NCI-H1930 (cell line): ENCODE data around the gene B4GALT7.
"Not testable (repeated sequence)": the region's sequence is repeated elsewhere in the genome, so short reads cannot be mapped to it uniquely, and the experiment has no call there.

Experiments
- DNase-seq, 2 experiments: peaks; one replicate each; lab custom pipeline; 2025; lab: John Stamatoyannopoulos, UW

B4GALT7 gene

GRCh38 chr5:177599731-177600507 is at the start of gene B4GALT7:
Gene B4GALT7 (plus strand): TSS chr5:177600132. CDS start chr5:177600211, 79 bp downstream.
- DNase-seq, result peak; percentile 27 to 74

- DNase-seq, result no peak
These were observed 47.0 kb upstream of the B4GALT7 start for GRCh38 chr5:177552839-177553455.

- no peak for DNase-seq
These were observed 46.1 kb upstream of the B4GALT7 start for GRCh38 chr5:177553671-177554429.

- peak; percentile 73 to 84 for DNase-seq
These were observed 45.3 kb upstream of the B4GALT7 start, which contains the start of gene FAM193B for GRCh38 chr5:177554474-177555111. Gene FAM193B (minus strand): TSS chr5:177554563. CDS start chr5:177554458, 105 bp downstream.

- DNase-seq, result no peak
These were observed 44.7 kb upstream of the B4GALT7 start for GRCh38 chr5:177555228-177555627.

- no peak for DNase-seq
These were observed 44.3 kb upstream of the B4GALT7 start for GRCh38 chr5:177555665-177556064.

- DNase-seq, result no peak
These were observed 42.8 kb upstream of the B4GALT7 start for GRCh38 chr5:177557041-177557647.

- no peak for DNase-seq
These were observed 42.1 kb upstream of the B4GALT7 start for GRCh38 chr5:177557796-177558195.

GRCh38 chr5:177559446-177559941 is 40.4 kb upstream of the B4GALT7 start:
- not testable (repeated sequence) for DNase-seq

GRCh38 chr5:177565046-177565445 is 34.9 kb upstream of the B4GALT7 start:
- no peak for DNase-seq

GRCh38 chr5:177568326-177568725 is 31.6 kb upstream of the B4GALT7 start:
- no peak for DNase-seq

- DNase-seq, result no peak
These were observed 30.0 kb upstream of the B4GALT7 start for GRCh38 chr5:177569894-177570293.

- no peak for DNase-seq
These were observed 24.4 kb upstream of the B4GALT7 start for GRCh38 chr5:177575488-177575887.

GRCh38 chr5:177576169-177576568 is 23.8 kb upstream of the B4GALT7 start:
- DNase-seq, result no peak

GRCh38 chr5:177578316-177578715 is 21.6 kb upstream of the B4GALT7 start:
- DNase-seq, result no peak

GRCh38 chr5:177588413-177588909 is 11.5 kb upstream of the B4GALT7 start:
- DNase-seq, result peak; percentile 10 to 11

- DNase-seq, result no peak
These were observed 9.5 kb upstream of the B4GALT7 start for GRCh38 chr5:177590406-177590805.

GRCh38 chr5:177591690-177592009 is 8.3 kb upstream of the B4GALT7 start:
- no peak for DNase-seq

GRCh38 chr5:177592010-177592834 is 7.7 kb upstream of the B4GALT7 start, which contains the start of gene TMED9:
Gene TMED9 (plus strand): TSS chr5:177592203. CDS start chr5:177592215, 12 bp downstream.
- DNase-seq, result peak; percentile 68 to 76

- no peak for DNase-seq
These were observed 7.0 kb upstream of the B4GALT7 start for GRCh38 chr5:177592905-177593304.
